ENCODE measurements around the gene SH3BP1.
A peak's percentile ranks its signal among the peaks of the same experiment; 100 is the strongest.

Gene SH3BP1

GRCh38 chr22:37659066-37659896 is 19.8 kb downstream of the SH3BP1 start:
- DNase-seq (ENCODE audit: low read depth) = no peak

- no peak for DNase-seq (ENCODE audit: low read depth)
These were observed 20.6 kb downstream of the SH3BP1 start for GRCh38 chr22:37659897-37660708.

GRCh38 chr22:37660709-37661045 is 21.2 kb downstream of the SH3BP1 start:
- DNase-seq (ENCODE audit: low read depth) = no peak

GRCh38 chr22:37661160-37661924 is 21.9 kb downstream of the SH3BP1 start:
- DNase-seq (ENCODE audit: low read depth) = no peak

- DNase-seq (ENCODE audit: low read depth) = no peak
These were observed 22.6 kb downstream of the SH3BP1 start for GRCh38 chr22:37662039-37662438.

- no peak for DNase-seq (ENCODE audit: low read depth)
These were observed 24.2 kb downstream of the SH3BP1 start for GRCh38 chr22:37663521-37664140.

- DNase-seq (ENCODE audit: low read depth) = no peak
These were observed 25.0 kb downstream of the SH3BP1 start for GRCh38 chr22:37664249-37665101.

- DNase-seq (ENCODE audit: low read depth) = no peak
These were observed 26.0 kb downstream of the SH3BP1 start for GRCh38 chr22:37665487-37665886.

- DNase-seq (ENCODE audit: low read depth) = no peak
These were observed 30.1 kb downstream of the SH3BP1 start for GRCh38 chr22:37669586-37669985.

- DNase-seq (ENCODE audit: low read depth) = no peak
These were observed 32.9 kb downstream of the SH3BP1 start for GRCh38 chr22:37672206-37672919.

GRCh38 chr22:37672920-37673455 is 33.5 kb downstream of the SH3BP1 start:
- no peak for DNase-seq (ENCODE audit: low read depth)

GRCh38 chr22:37674248-37674647 is 34.8 kb downstream of the SH3BP1 start:
- no peak for DNase-seq (ENCODE audit: low read depth)

GRCh38 chr22:37674951-37675929 is 35.8 kb downstream of the SH3BP1 start, which contains the start of gene LGALS1:
TSS of gene LGALS1 (plus strand) at chr22:37675636. CDS start at chr22:37675703, 67 bp downstream.
- DNase-seq (ENCODE audit: low read depth) = peak; percentile 48

- DNase-seq (ENCODE audit: low read depth) = no peak
These were observed 36.7 kb downstream of the SH3BP1 start for GRCh38 chr22:37675930-37676735.

- DNase-seq (ENCODE audit: low read depth) = peak; percentile 89
These were observed 37.4 kb downstream of the SH3BP1 start for GRCh38 chr22:37676736-37677492.

GRCh38 chr22:37677493-37677974 is 38.1 kb downstream of the SH3BP1 start:
- DNase-seq (ENCODE audit: low read depth) = no peak

- no peak for DNase-seq (ENCODE audit: low read depth)
These were observed 38.9 kb downstream of the SH3BP1 start for GRCh38 chr22:37678372-37678771.

Data from stimulated activated CD8-positive, alpha-beta memory T cell treated with anti-CD3 and anti-CD28 coated beads, Interleukin-4, amount 100 ng/mL, for 24 hours (primary cell).